Activated CD8-positive, alpha-beta T cell treated with anti-CD3 and anti-CD28 coated beads for 36 hours (primary cell): Measurements from ENCODE around the gene RPUSD3. TPM values are rescaled to one million over a fixed set of nuclear protein-coding genes. Genes with fewer than 3 reads are reported as not detected.

Source experiments
- ATAC-seq: fragments of 200-7000 bp; cut with Tn5 transposase; one replicate; pipeline ENCODE4 v1.10.0; 2021; ENCODE audit warnings: mild to moderate bottlenecking, moderate library complexity
- CTCF ChIA-PET: fragments of 350-600 bp; sonication (Branson Sonifier 250); formaldehyde crosslinking; loops from one replicate; lab custom pipeline; 2021; ENCODE audit warnings: antibody characterized with exemption; lab: Charles Lee
- POLR2A ChIA-PET: fragments of 350-600 bp; sonication (Branson Sonifier 250); formaldehyde crosslinking; loops from one replicate; lab custom pipeline; 2021; ENCODE audit warnings: antibody characterized with exemption; lab: Charles Lee
- DNase-seq: peaks from one replicate; pipeline ENCODE4 v3.0.0-alpha.2; 2020
- H3K27ac Mint-ChIP-seq: one replicate; pipeline ENCODE4 v1.8.0; 2021; ENCODE audit warnings: mild to moderate bottlenecking, mixed read lengths
- H3K27me3 Mint-ChIP-seq: one replicate; pipeline ENCODE4 v1.8.0; 2021; ENCODE audit warnings: mixed read lengths
- H3K36me3 Mint-ChIP-seq: one replicate; pipeline ENCODE4 v1.8.0; 2021; ENCODE audit warnings: low read depth, mixed read lengths
- H3K4me1 Mint-ChIP-seq: one replicate; pipeline ENCODE4 v1.8.0; 2021; ENCODE audit warnings: low read depth, mixed read lengths
- H3K4me3 Mint-ChIP-seq: one replicate; pipeline ENCODE4 v1.8.0; 2021; ENCODE audit warnings: mild to moderate bottlenecking, moderate library complexity, mixed read lengths
- H3K9me3 Mint-ChIP-seq: one replicate; pipeline ENCODE4 v1.8.0; 2021; ENCODE audit warnings: mixed read lengths
- intact Hi-C: fragments of 100-400 bp; cut with micrococcal nuclease; formaldehyde crosslinking; loops from one replicate; pipeline ENCODE4 v1.10.0; 2022
- total RNA-seq, 2 experiments: library from RNA; stranded (reverse); gene quantifications; one replicate each; pipeline ENCODE4 v1.2.3, GENCODE V29; 2021
- TF ChIP-seq, protein P1 (sequence below): fragments of 200-600 bp; IDR thresholded peaks from one replicate; pipeline ENCODE4 v1.8.0; 2022; ENCODE audit warnings: antibody characterized with exemption, mild to moderate bottlenecking

RPUSD3 gene
- total RNA-seq, 2 experiments from 2014 or later: 78.8 to 83.5 TPM

DNA sequence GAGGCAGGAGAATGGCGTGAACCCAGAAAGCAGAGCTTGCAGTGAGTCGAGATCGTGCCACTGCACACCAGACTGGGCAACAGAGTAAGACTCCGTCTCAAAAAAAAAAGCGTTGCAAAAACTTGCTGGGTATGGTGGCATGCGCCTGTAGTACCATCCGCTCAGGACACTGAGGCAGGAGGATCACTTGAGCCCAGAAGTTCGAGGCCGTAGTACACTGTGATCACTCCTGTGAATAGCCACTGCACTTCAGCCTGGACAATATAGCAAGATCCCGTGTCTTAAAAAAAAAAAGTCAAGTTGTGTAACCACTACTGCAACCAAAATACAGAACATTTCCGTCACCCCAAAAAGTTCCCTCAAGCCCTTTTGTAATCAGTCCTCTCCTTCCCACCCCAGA, 49.4 kb downstream of the RPUSD3 start:
- peak overlapping the region; percentile 88 for H3K4me3 Mint-ChIP-seq
- peak overlapping the region; percentile 100 for H3K27ac Mint-ChIP-seq
- peaks cover 47% of the 10 kb centered on the region for H3K4me1 Mint-ChIP-seq
- ChIA-PET CTCF (interaction anchor here (2.0 to 2.3 kb wide), 2 partner anchors 14 to 138 kb away, joined by 5 to 12 read pairs; partner anchors contain the start of gene CRELD1), POLR2A (interaction anchor here (0.8 to 2.7 kb wide), 4 partner anchors 9 to 44 kb away, joined by 4 to 15 read pairs (median 11); partner anchors contain the start of gene OGG1)
- H3K27me3 Mint-ChIP-seq: no peaks in the 10 kb centered on the region
- ATAC-seq (no peak), DNase-seq (no peak)
- intact Hi-C loops: no loop called here
- TF ChIP-seq, protein P1, sequence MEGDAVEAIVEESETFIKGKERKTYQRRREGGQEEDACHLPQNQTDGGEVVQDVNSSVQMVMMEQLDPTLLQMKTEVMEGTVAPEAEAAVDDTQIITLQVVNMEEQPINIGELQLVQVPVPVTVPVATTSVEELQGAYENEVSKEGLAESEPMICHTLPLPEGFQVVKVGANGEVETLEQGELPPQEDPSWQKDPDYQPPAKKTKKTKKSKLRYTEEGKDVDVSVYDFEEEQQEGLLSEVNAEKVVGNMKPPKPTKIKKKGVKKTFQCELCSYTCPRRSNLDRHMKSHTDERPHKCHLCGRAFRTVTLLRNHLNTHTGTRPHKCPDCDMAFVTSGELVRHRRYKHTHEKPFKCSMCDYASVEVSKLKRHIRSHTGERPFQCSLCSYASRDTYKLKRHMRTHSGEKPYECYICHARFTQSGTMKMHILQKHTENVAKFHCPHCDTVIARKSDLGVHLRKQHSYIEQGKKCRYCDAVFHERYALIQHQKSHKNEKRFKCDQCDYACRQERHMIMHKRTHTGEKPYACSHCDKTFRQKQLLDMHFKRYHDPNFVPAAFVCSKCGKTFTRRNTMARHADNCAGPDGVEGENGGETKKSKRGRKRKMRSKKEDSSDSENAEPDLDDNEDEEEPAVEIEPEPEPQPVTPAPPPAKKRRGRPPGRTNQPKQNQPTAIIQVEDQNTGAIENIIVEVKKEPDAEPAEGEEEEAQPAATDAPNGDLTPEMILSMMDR: no peak
- no peaks in the 10 kb centered on the region for H3K9me3 Mint-ChIP-seq
- H3K36me3 Mint-ChIP-seq: peaks cover 67% of the 10 kb centered on the region

DNA sequence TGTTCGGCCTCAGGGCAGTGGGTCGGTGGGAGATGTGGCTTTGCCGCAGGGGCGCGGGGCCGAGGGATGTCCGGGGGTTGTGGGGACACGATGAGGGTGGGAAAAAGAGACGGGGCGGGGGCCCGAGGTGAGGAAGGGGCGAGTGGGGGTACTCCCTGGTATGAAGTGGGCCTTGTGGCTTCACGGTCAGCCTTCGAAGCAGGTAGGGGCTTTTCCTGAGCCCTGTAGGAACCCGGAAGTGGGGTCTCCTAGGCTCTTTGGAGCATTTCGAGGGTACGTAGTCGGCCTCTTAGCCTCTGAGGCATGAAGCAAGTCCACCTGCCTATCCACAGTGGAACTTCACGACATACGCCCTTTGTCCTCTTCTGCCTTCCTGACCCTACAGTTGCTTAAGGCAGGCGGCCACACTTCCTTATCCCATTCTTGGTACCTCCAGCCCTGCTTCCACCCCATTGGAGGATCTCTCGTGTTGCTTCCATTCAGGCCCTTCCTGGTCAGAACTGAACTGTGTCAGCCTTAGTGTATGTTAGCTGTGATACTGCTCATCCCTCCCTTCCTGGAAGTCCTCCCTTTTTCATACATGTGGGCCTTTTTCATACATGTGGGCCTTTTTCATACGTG, 50.5 kb downstream of the RPUSD3 start:
- CTCF ChIA-PET: interaction anchor here (0.8 to 2.3 kb wide), 12 partner anchors 8 to 242 kb away, joined by 3 to 12 read pairs (median 4); partner anchors contain the start of gene BRPF1
- H3K4me1 Mint-ChIP-seq: peaks cover 51% of the 10 kb centered on the region
- POLR2A ChIA-PET: interaction anchor here (0.8 to 2.7 kb wide), 14 partner anchors 10 to 122 kb away, joined by 3 to 15 read pairs (median 8); partner anchors contain the start of genes BRPF1, CAMK1 and OGG1
- intact Hi-C loops: loop anchor here (2.0 kb wide), 1 partner anchor 42 kb away; no protein-coding TSS in a partner anchor
- ATAC-seq: peak; percentile 8
- no peaks in the 10 kb centered on the region for H3K27me3 Mint-ChIP-seq
- H3K9me3 Mint-ChIP-seq: no peaks in the 10 kb centered on the region
- H3K4me3 Mint-ChIP-seq: peak overlapping the region; percentile 88
- H3K36me3 Mint-ChIP-seq: peaks cover 66% of the 10 kb centered on the region
- peak; percentile 44 for DNase-seq
- TF ChIP-seq, protein P1: no peak
- H3K27ac Mint-ChIP-seq: peak overlapping the region; percentile 100

DNA sequence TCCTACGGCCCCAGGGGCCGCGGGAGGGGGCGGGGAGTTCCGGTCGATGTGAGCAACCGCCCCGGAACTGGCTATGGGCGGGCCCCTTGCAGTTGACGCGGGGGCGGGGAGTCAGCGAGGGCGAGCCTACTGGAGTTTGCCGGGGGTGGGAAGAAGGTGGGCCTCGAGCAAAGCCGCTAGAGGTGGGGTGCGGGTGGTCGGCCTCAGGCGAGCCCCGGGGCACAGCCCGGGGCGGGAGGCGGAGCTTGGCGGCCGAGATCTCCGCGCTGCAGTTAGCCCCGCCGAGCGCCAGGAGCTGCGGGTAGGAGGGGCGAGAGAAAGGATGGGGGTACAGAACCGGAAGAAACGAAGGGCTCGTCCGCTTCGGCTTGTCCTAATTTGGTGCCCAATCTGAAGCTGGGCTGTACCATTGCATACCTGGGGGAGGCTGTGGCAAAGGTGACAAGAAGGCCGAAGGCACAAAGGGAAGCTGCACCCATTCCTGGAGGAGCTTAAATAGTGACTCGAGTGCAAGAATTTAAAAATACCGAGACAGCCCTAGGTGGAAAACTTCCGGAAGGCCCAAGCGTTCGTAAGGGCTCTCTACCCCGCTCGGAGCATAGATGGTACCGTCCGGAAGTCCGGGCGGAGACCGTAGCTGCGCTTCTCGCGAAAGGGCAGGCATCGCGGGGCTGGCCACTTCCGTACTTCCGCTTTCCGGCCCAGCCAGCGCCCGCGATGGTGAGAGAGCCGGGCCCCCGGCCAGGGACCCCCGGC, 51.2 kb downstream of the RPUSD3 start, which contains the start of the genes ARPC4 and TADA3:
Gene ARPC4, plus strand, starts transcription at position 678 of the 756 bp plus-strand sequence. Its CDS starts 40 bp downstream, at position 718.
Gene TADA3, minus strand, starts transcription at position 69 of the 756 bp plus-strand sequence. CDS start 1,007 bp downstream, outside the sequence.
- CTCF ChIA-PET: interaction anchor here (0.8 to 2.3 kb wide), 12 partner anchors 9 to 243 kb away, joined by 3 to 12 read pairs (median 4); partner anchors contain the start of gene BRPF1
- intact Hi-C loops: loop anchor here (2.0 kb wide), 1 partner anchor 42 kb away; no protein-coding TSS in a partner anchor
- Mint-ChIP-seq H3K4me1 (peaks cover 53% of the 10 kb centered on the region), H3K36me3 (peaks cover 63% of the 10 kb centered on the region), H3K9me3 (no peaks in the 10 kb centered on the region), H3K27ac (peak within 1 kb of the TSS; percentile 100), H3K4me3 (peak within 1 kb of the TSS; percentile 88), H3K27me3 (no peaks in the 10 kb centered on the region)
- POLR2A ChIA-PET: interaction anchor here (0.8 to 2.7 kb wide), 13 partner anchors 11 to 123 kb away, joined by 3 to 15 read pairs (median 8); partner anchors contain the start of genes BRPF1, CAMK1 and OGG1
- TF ChIP-seq, protein P1: no peak
- ATAC-seq: peak; percentile 88
- DNase-seq: peak; percentile 95

DNA sequence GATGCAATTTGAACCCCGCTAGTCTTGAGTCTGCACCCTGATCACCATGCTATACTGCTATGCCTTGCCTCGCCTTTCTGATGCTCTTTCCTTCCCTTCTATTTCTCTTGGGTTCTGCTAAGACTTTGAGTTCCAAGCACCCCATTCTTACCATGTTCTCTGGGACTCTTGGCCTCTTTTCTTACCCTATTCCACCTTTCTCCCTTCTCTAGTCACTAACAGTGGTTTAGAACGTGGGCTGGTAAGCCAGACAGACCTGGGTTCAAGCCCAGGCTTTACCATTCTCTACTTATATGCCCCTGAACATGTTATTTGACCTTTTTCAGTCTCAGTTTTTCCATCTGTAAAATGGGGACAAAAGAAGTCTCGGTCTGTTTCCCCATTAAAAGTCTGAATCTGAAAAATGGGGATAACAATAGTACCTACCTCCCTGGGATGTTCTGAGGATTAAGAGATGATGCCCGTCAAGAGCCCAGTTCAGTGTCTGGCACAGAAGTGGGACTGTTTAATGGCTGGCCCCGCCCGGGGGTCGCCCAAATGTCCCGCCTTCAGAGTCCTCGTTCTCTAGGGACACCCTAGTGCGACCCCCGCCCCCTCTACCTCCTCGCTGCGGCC, 51.9 kb downstream of the RPUSD3 start:
- no peaks in the 10 kb centered on the region for H3K27me3 Mint-ChIP-seq

More for the DNA sequence above, 51.9 kb downstream of the RPUSD3 start:
- no peak for DNase-seq
- POLR2A ChIA-PET: interaction anchor here (0.8 to 2.7 kb wide), 14 partner anchors 10 to 124 kb away, joined by 3 to 15 read pairs (median 8); partner anchors contain the start of genes BRPF1, CAMK1 and OGG1
- Mint-ChIP-seq H3K9me3 (no peaks in the 10 kb centered on the region), H3K36me3 (peaks cover 63% of the 10 kb centered on the region), H3K4me3 (peak overlapping the region; percentile 88), H3K4me1 (peaks cover 54% of the 10 kb centered on the region), H3K27ac (peak overlapping the region; percentile 100)
- no peak for ATAC-seq
- intact Hi-C loops: loop anchor here (2.0 kb wide), 1 partner anchor 41 kb away; no protein-coding TSS in a partner anchor
- TF ChIP-seq, protein P1: no peak
- CTCF ChIA-PET: interaction anchor here (0.8 to 1.5 kb wide), 9 partner anchors 9 to 244 kb away, joined by 3 to 9 read pairs (median 4); partner anchors contain the start of gene BRPF1
